Neural cell (in vitro differentiated cells): Measurements from ENCODE around the gene NUF2. TPM values are rescaled to one million over a fixed set of nuclear protein-coding genes. Genes with fewer than 3 reads are reported as not detected.

Experiments
- H2AFZ ChIP-seq: fragments of 200-600, 300-800 bp; sonication (generic), shearing (Covaris generic); 2 replicates; pipeline ENCODE4 v1.6.0; 2014; ENCODE audit warnings: low read depth, mild to moderate bottlenecking, antibody characterized with exemption, low read length, moderate library complexity
- H3F3A ChIP-seq: fragments of 200-600 bp; shearing (Covaris generic); 2 replicates; pipeline ENCODE4 v1.6.1; 2016; ENCODE audit warnings: mild to moderate bottlenecking, moderate library complexity, mixed read lengths, antibody characterized with exemption, low read length; ENCODE audit not compliant: insufficient read depth, poor library complexity, severe bottlenecking
- H3K27ac ChIP-seq: fragments of 200-600, 300-800 bp; sonication (generic), shearing (Covaris generic); 2 replicates; pipeline ENCODE4 v1.5.1; 2014; ENCODE audit warnings: mild to moderate bottlenecking, low read length, moderate library complexity
- H3K27me3 ChIP-seq: fragments of 300-800, 200-600 bp; sonication (generic), shearing (Covaris generic); 2 replicates; pipeline ENCODE4 v1.6.0; 2014; ENCODE audit warnings: mild to moderate bottlenecking, low read depth, low read length, moderate library complexity; ENCODE audit not compliant: insufficient read depth
- H3K36me3 ChIP-seq: fragments of 300-800, 200-600 bp; sonication (generic), shearing (Covaris generic); 2 replicates; pipeline ENCODE4 v1.5.1; 2014; ENCODE audit warnings: mild to moderate bottlenecking, antibody characterized with exemption, low read length, moderate library complexity; ENCODE audit not compliant: insufficient read depth
- H3K4me2 ChIP-seq: fragments of 300-800, 200-600 bp; sonication (generic), shearing (Covaris generic); 2 replicates; pipeline ENCODE4 v1.6.0; 2014; ENCODE audit warnings: mild to moderate bottlenecking, low read length
- H3K4me3 ChIP-seq: fragments of 300-800, 200-600 bp; sonication (generic), shearing (Covaris generic); 2 replicates; pipeline ENCODE4 v1.5.1; 2014; ENCODE audit warnings: mild to moderate bottlenecking, low read length, moderate library complexity
- H3K79me2 ChIP-seq: fragments of 200-600 bp; shearing (Covaris generic); replicated peaks from 2 replicates; pipeline ENCODE4 v1.6.0; 2014; ENCODE audit warnings: mild to moderate bottlenecking, low read length, moderate library complexity; ENCODE audit not compliant: insufficient read depth
- H3K9ac ChIP-seq: fragments of 300-800, 200-600 bp; sonication (generic), shearing (Covaris generic); 2 replicates; pipeline ENCODE4 v1.6.1; 2016; ENCODE audit warnings: mild to moderate bottlenecking, low read length, mixed read lengths
- H3K9me2 ChIP-seq: fragments of 200-600 bp; shearing (Covaris generic); 2 replicates; pipeline ENCODE4 v1.6.1; 2016; ENCODE audit warnings: mild to moderate bottlenecking, low read length, mixed read lengths; ENCODE audit not compliant: insufficient read depth
- H3K9me3 ChIP-seq: fragments of 200-600, 300-800 bp; sonication (generic), shearing (Covaris generic); 2 replicates; pipeline ENCODE4 v1.6.1; 2016; ENCODE audit warnings: mild to moderate bottlenecking, mixed run types, low read length, moderate library complexity, mixed read lengths
- H4K20me1 ChIP-seq: fragments of 200-600 bp; shearing (Covaris generic); 2 replicates; pipeline ENCODE4 v1.6.1; 2016; ENCODE audit warnings: mild to moderate bottlenecking, mixed run types; ENCODE audit not compliant: insufficient read depth
- CTCF ChIP-seq: fragments of 450-650 bp; IDR thresholded peaks from 2 replicates; pipeline ENCODE4 v1.5.1; 2014; ENCODE audit warnings: antibody characterized with exemption, mild to moderate bottlenecking, moderate library complexity; ENCODE audit not compliant: poor library complexity, severe bottlenecking
- EP300 ChIP-seq: fragments of 450-650 bp; conservative IDR thresholded peaks from 2 replicates; pipeline ENCODE4 v1.6.1; 2014; ENCODE audit warnings: antibody characterized with exemption, mild to moderate bottlenecking, moderate library complexity; ENCODE audit not compliant: poor library complexity, severe bottlenecking
- EZH2 ChIP-seq: fragments of 200-600, 300-800 bp; shearing (Covaris generic), sonication (generic); IDR thresholded peaks from 2 replicates; pipeline ENCODE4 v1.6.1; 2014; ENCODE audit warnings: antibody characterized with exemption, low read length, borderline replicate concordance, mild to moderate bottlenecking; ENCODE audit not compliant: insufficient read depth, poor library complexity, severe bottlenecking
- MXI1 ChIP-seq: fragments of 450-650 bp; conservative IDR thresholded peaks from 2 replicates; pipeline ENCODE4 v1.6.1; 2014; ENCODE audit warnings: antibody characterized with exemption, mild to moderate bottlenecking; ENCODE audit not compliant: poor library complexity, severe bottlenecking
- POLR2AphosphoS5 ChIP-seq: IDR thresholded peaks from 2 replicates; pipeline ENCODE4 v1.6.1; 2012
- RAD21 ChIP-seq: fragments of 450-650 bp; conservative IDR thresholded peaks from 2 replicates; pipeline ENCODE4 v1.6.1; 2014; ENCODE audit warnings: antibody characterized with exemption, mild to moderate bottlenecking, moderate library complexity
- REST ChIP-seq: IDR thresholded peaks from 2 replicates; pipeline ENCODE4 v1.6.1; 2012; ENCODE audit warnings: borderline replicate concordance
- SMC3 ChIP-seq: fragments of 450-650 bp; conservative IDR thresholded peaks from 2 replicates; pipeline ENCODE4 v1.6.1; 2014; ENCODE audit warnings: antibody characterized with exemption, mild to moderate bottlenecking, moderate library complexity; ENCODE audit not compliant: poor library complexity
- TAF1 ChIP-seq: IDR thresholded peaks from 2 replicates; pipeline ENCODE4 v1.6.1; 2012; ENCODE audit warnings: low read depth
- polyA plus RNA-seq: library from polyadenylated mRNA; depleted of rRNA; stranded (reverse); fragments of >200 nt; gene quantifications from 2 replicates; pipeline ENCODE4 v1.2.3, GENCODE V29; 2014

The NUF2 gene
- polyA plus RNA-seq, 1 donor from 2014 or later, result 2.8 TPM

- H2AFZ ChIP-seq, result no peak overlapping the region
- H3F3A ChIP-seq, result no peaks in the 10 kb centered on the region
- no peaks in the 10 kb centered on the region for H3K9me2 ChIP-seq
- H3K27ac ChIP-seq, result no peak overlapping the region
- no peak overlapping the region for H3K4me3 ChIP-seq
- TF ChIP-seq MXI1 (no peak), EP300 (no peak), REST (no peak), POLR2AphosphoS5 (no peak), TAF1 (no peak), SMC3 (no peak), CTCF (no peak), RAD21 (no peak), EZH2 (no peak)
- H3K9ac ChIP-seq, result no peak overlapping the region
- H3K9me3 ChIP-seq, result no peaks in the 10 kb centered on the region
- H3K4me2 ChIP-seq, result no peak overlapping the region
- H3K27me3 ChIP-seq, result no peaks in the 10 kb centered on the region
- no peaks in the 10 kb centered on the region for H4K20me1 ChIP-seq
- H3K36me3 ChIP-seq, result no peaks in the 10 kb centered on the region
- no peaks in the 10 kb centered on the region for H3K79me2 ChIP-seq
Measured at GRCh38 chr1:163331116-163331515, 9.4 kb downstream of the NUF2 start.

- TF ChIP-seq CTCF (no peak), EZH2 (no peak), POLR2AphosphoS5 (no peak), EP300 (no peak), MXI1 (no peak), SMC3 (no peak)
- Histone ChIP-seq H2AFZ (no peak overlapping the region), H3K9me3 (no peaks in the 10 kb centered on the region), H3K36me3 (no peaks in the 10 kb centered on the region), H4K20me1 (no peaks in the 10 kb centered on the region), H3F3A (no peaks in the 10 kb centered on the region), H3K9me2 (no peaks in the 10 kb centered on the region), H3K27me3 (no peaks in the 10 kb centered on the region), H3K79me2 (no peaks in the 10 kb centered on the region), H3K4me2 (no peak overlapping the region), H3K9ac (no peak overlapping the region), H3K4me3 (no peak overlapping the region), H3K27ac (no peak overlapping the region)
Measured at GRCh38 chr1:163335216-163335615, 13.5 kb downstream of the NUF2 start.
